GM18520 (cell line): ENCODE results near the gene EFNA2.
"Not testable (repeated sequence)": the region's sequence is repeated elsewhere in the genome, so short reads cannot be mapped to it uniquely, and the experiment has no call there.

ENCODE experiments used
- ATAC-seq: cut with Tn5 transposase; IDR thresholded peaks from one replicate; pipeline ENCODE4 v1.9.1; 2021; ENCODE audit not compliant: unreplicated experiment

The EFNA2 gene

GRCh38 chr19:1295169-1296012, 9.7 kb downstream of the EFNA2 start:
- no peak for ATAC-seq

- no peak for ATAC-seq
Observed at GRCh38 chr19:1296078-1296477, 10.4 kb downstream of the EFNA2 start.

GRCh38 chr19:1296575-1297271, 11.1 kb downstream of the EFNA2 start:
- no peak for ATAC-seq

GRCh38 chr19:1298235-1298634, 12.6 kb downstream of the EFNA2 start:
- ATAC-seq = no peak

- ATAC-seq = no peak
Observed at GRCh38 chr19:1299801-1300200, 14.1 kb downstream of the EFNA2 start.

GRCh38 chr19:1300744-1301490, 15.2 kb downstream of the EFNA2 start:
- no peak for ATAC-seq

GRCh38 chr19:1302533-1303239, 17.0 kb downstream of the EFNA2 start:
- ATAC-seq = no peak

GRCh38 chr19:1304197-1304924, 18.7 kb downstream of the EFNA2 start:
- no peak for ATAC-seq

- not testable (repeated sequence) for ATAC-seq
Observed at GRCh38 chr19:1305354-1305753, 19.7 kb downstream of the EFNA2 start.

GRCh38 chr19:1307320-1307719, 21.6 kb downstream of the EFNA2 start:
- ATAC-seq = no peak

- no peak for ATAC-seq
Observed at GRCh38 chr19:1307755-1308303, 22.2 kb downstream of the EFNA2 start.

GRCh38 chr19:1308718-1309117, 23.0 kb downstream of the EFNA2 start:
- no peak for ATAC-seq

- ATAC-seq = no peak
Observed at GRCh38 chr19:1309977-1310852, 24.5 kb downstream of the EFNA2 start.

- no peak for ATAC-seq
Observed at GRCh38 chr19:1310853-1311180, 25.1 kb downstream of the EFNA2 start.

- no peak for ATAC-seq
Observed at GRCh38 chr19:1311543-1312091, 25.9 kb downstream of the EFNA2 start.

- ATAC-seq = no peak
Observed at GRCh38 chr19:1312767-1313694, 27.4 kb downstream of the EFNA2 start.

GRCh38 chr19:1313695-1314613, 28.3 kb downstream of the EFNA2 start:
- no peak for ATAC-seq
